Caco-2 (cell line): ENCODE results near the gene ELP4. TPM values are rescaled to one million over a fixed set of nuclear protein-coding genes. Genes with fewer than 3 reads are reported as not detected.

Experiments used
- BruUV-seq: library from RNA; stranded (reverse); fragments of 400-500 nt; replicated peaks from 2 replicates; lab custom pipeline; 2021; lab: Mats Ljungman, UMichigan
- CTCF ChIA-PET: fragments of 300-600 bp; sonication (Branson Sonifier 250); formaldehyde crosslinking; loops from one replicate; lab custom pipeline; 2022; ENCODE audit warnings: antibody characterized with exemption; lab: Charles Lee
- POLR2A ChIA-PET: fragments of 300-600 bp; sonication (Branson Sonifier 250); formaldehyde crosslinking; loops from one replicate; lab custom pipeline; 2022; ENCODE audit warnings: antibody characterized with exemption; lab: Charles Lee
- DNase-seq, 2 experiments: peaks; one replicate each; pipeline versions ENCODE4 v3.0.0 to v3.0.0-alpha.2; 2020 to 2022
- H3K27me3 ChIP-seq: replicated peaks from 2 replicates; pipeline ENCODE4 v1.6.0; 2011; ENCODE audit warnings: low read length; ENCODE audit not compliant: control insufficient read depth, insufficient read depth
- H3K36me3 ChIP-seq: 2 replicates; pipeline ENCODE4 v1.5.1; 2011; ENCODE audit warnings: low read length; ENCODE audit not compliant: control insufficient read depth, insufficient read depth
- H3K4me1 ChIP-seq: fragments of 250-450 bp; sonication (Bioruptor Pico); 2 replicates; pipeline ENCODE4 v1.5.1; 2020; ENCODE audit warnings: mild to moderate bottlenecking
- H3K4me3 ChIP-seq: 2 replicates; pipeline ENCODE4 v1.5.1; 2011; ENCODE audit warnings: low read depth, mild to moderate bottlenecking, control low read depth, low read length
- H3K9me3 ChIP-seq: fragments of 250-450 bp; sonication (Bioruptor Pico); 2 replicates; pipeline ENCODE4 v1.5.1; 2020; ENCODE audit warnings: mild to moderate bottlenecking, moderate library complexity
- H3K27ac Mint-ChIP-seq: one replicate; pipeline ENCODE4 v1.8.0; 2022; ENCODE audit warnings: mixed read lengths; ENCODE audit not compliant: unreplicated experiment
- H3K27me3 Mint-ChIP-seq: one replicate; pipeline ENCODE4 v1.8.0; 2022; ENCODE audit warnings: mixed read lengths; ENCODE audit not compliant: insufficient read depth, unreplicated experiment
- H3K36me3 Mint-ChIP-seq: one replicate; pipeline ENCODE4 v1.8.0; 2022; ENCODE audit warnings: mild to moderate bottlenecking, mixed read lengths; ENCODE audit not compliant: insufficient read depth, unreplicated experiment
- H3K4me1 Mint-ChIP-seq: one replicate; pipeline ENCODE4 v1.8.0; 2022; ENCODE audit warnings: low read depth, mixed read lengths; ENCODE audit not compliant: unreplicated experiment
- H3K4me3 Mint-ChIP-seq: one replicate; pipeline ENCODE4 v1.8.0; 2022; ENCODE audit warnings: mild to moderate bottlenecking, moderate library complexity, mixed read lengths; ENCODE audit not compliant: unreplicated experiment
- H3K9me3 Mint-ChIP-seq: one replicate; pipeline ENCODE4 v1.8.0; 2022; ENCODE audit warnings: mixed read lengths; ENCODE audit not compliant: unreplicated experiment
- intact Hi-C: fragments of 100-400 bp; cut with micrococcal nuclease; formaldehyde crosslinking; loops from one replicate; pipeline ENCODE4 v1.10.0; 2022; ENCODE audit not compliant: unreplicated experiment
- total RNA-seq: library from RNA; stranded (reverse); gene quantifications from 2 replicates; pipeline ENCODE4 v1.2.3, GENCODE V29; 2022
- TF ChIP-seq, protein P1 (sequence below), 2 experiments: fragments of 200-600 bp in 1 of 2; IDR thresholded peaks; 1 replicate in 1 of 2; 2 replicates in 1 of 2; pipeline versions ENCODE4 v1.5.1 to v1.8.0; 2011 to 2022; ENCODE audit warnings: antibody characterized with exemption in 1 of 2, control low read depth in 1 of 2, inconsistent platforms in 1 of 2, low read depth in 1 of 2, low read length in 1 of 2, mild to moderate bottlenecking in 1 of 2, moderate library complexity in 1 of 2; ENCODE audit not compliant: insufficient read depth in 1 of 2, severe bottlenecking in 1 of 2, unreplicated experiment in 1 of 2

The ELP4 gene
- total RNA-seq, 1 experiment from 2014 or later, result 18.8 TPM

DNA sequence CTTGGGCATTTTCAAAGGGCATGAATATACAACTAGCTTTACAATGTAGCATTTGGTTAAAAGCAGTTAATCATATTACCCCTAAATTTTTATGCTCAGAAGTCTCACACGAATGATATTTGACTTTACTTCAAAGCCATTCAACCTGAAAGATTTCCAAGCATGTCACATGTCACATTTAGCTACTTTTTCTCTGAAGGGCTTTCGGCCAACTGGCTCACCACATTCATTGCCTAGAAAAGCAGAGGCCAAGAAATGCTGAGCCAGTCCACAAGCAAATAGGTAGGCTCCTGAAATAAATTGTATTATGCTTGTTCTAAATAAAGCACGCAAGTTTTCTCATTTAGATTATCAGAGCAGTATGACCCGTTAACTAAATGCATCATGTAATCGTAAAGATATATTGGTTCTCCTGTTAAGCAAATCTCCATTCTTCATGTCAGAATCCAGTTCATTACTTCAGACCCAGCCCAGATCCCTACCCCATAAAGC lies 271.0 kb downstream of the ELP4 start:
- H3K4me3 ChIP-seq, result no peak overlapping the region
- Mint-ChIP-seq H3K9me3 (no peaks in the 10 kb centered on the region), H3K36me3 (no peaks in the 10 kb centered on the region), H3K27me3 (no peaks in the 10 kb centered on the region), H3K4me1 (no peaks in the 10 kb centered on the region), H3K4me3 (no peak overlapping the region), H3K27ac (no peak overlapping the region)
- ChIA-PET CTCF (no interaction called here), POLR2A (no interaction called here)
- no peaks in the 10 kb centered on the region for H3K4me1 ChIP-seq
- no TSS peak for BruUV-seq
- H3K9me3 ChIP-seq, result no peaks in the 10 kb centered on the region
- intact Hi-C loops, result no loop called here
- no peaks in the 10 kb centered on the region for H3K36me3 ChIP-seq
- no peak for DNase-seq
- H3K27me3 ChIP-seq, result no peaks in the 10 kb centered on the region
- TF ChIP-seq, protein P1, sequence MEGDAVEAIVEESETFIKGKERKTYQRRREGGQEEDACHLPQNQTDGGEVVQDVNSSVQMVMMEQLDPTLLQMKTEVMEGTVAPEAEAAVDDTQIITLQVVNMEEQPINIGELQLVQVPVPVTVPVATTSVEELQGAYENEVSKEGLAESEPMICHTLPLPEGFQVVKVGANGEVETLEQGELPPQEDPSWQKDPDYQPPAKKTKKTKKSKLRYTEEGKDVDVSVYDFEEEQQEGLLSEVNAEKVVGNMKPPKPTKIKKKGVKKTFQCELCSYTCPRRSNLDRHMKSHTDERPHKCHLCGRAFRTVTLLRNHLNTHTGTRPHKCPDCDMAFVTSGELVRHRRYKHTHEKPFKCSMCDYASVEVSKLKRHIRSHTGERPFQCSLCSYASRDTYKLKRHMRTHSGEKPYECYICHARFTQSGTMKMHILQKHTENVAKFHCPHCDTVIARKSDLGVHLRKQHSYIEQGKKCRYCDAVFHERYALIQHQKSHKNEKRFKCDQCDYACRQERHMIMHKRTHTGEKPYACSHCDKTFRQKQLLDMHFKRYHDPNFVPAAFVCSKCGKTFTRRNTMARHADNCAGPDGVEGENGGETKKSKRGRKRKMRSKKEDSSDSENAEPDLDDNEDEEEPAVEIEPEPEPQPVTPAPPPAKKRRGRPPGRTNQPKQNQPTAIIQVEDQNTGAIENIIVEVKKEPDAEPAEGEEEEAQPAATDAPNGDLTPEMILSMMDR (IDR thresholded peaks at IDR 0.05; ENCODE audit: insufficient read depth in 1 of 2, low read depth in 1 of 2, low read length in 1 of 2, severe bottlenecking in 1 of 2, unreplicated experiment in 1 of 2), result no peak

DNA sequence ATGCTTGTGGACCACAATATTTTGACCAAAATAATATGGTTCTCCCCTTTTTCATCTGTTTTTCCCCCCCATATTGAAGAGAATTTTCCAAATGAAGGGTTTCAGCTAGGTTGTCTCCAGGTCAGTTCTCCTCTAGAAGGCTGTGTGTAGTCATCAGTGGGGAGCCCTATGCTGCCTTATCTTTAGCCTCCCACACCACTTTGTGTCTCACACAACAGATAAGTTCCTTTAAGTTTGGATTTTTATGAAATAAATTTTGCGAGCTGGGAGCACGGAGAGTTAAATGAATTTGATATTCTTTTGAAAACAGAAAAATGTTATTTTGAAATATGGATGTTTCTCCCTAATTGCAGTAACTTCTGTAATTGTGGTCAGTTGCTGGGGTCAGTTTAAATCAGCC lies 272.7 kb downstream of the ELP4 start:
- H3K36me3 Mint-ChIP-seq, result no peaks in the 10 kb centered on the region
- H3K4me3 Mint-ChIP-seq, result no peak overlapping the region
- H3K4me1 Mint-ChIP-seq, result no peaks in the 10 kb centered on the region
- CTCF ChIA-PET, result no interaction called here
- no peaks in the 10 kb centered on the region for H3K9me3 Mint-ChIP-seq
- Histone ChIP-seq H3K9me3 (no peaks in the 10 kb centered on the region), H3K36me3 (no peaks in the 10 kb centered on the region), H3K27me3 (no peaks in the 10 kb centered on the region), H3K4me3 (no peak overlapping the region), H3K4me1 (no peaks in the 10 kb centered on the region)
- BruUV-seq, result no TSS peak
- no peak overlapping the region for H3K27ac Mint-ChIP-seq
- intact Hi-C loops, result no loop called here
- no peaks in the 10 kb centered on the region for H3K27me3 Mint-ChIP-seq
- DNase-seq, result no peak
- POLR2A ChIA-PET, result no interaction called here
- TF ChIP-seq, protein P1 (IDR thresholded peaks at IDR 0.05; ENCODE audit: insufficient read depth in 1 of 2, low read depth in 1 of 2, low read length in 1 of 2, severe bottlenecking in 1 of 2, unreplicated experiment in 1 of 2), result no peak

DNA sequence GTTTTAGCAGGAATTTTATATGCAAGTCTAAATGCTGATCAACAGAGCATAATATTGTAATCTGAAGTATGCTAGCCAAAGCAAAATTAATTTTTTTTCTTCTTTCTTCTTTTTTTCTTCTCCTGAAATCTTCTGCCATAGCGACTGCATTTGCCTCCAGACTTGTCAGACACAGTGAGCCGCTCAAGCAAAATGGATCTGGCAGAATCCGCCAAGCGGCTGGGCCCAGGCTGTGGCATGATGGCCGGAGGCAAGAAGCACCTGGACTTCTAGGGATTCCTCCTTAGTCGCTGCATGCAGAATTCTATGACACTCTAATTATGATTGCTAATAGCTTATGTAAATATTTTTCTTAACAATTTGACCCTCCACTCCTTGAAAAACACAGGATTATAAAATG lies 273.7 kb downstream of the ELP4 start:
- no peaks in the 10 kb centered on the region for H3K9me3 ChIP-seq
- ChIA-PET CTCF (no interaction called here), POLR2A (no interaction called here)
- no peak overlapping the region for H3K4me3 ChIP-seq
- no peaks in the 10 kb centered on the region for H3K4me1 ChIP-seq
- H3K27me3 ChIP-seq, result no peaks in the 10 kb centered on the region
- no peak for DNase-seq
- no peaks in the 10 kb centered on the region for H3K36me3 Mint-ChIP-seq
- no peaks in the 10 kb centered on the region for H3K27me3 Mint-ChIP-seq
- TF ChIP-seq, protein P1 (IDR thresholded peaks at IDR 0.05; ENCODE audit: insufficient read depth in 1 of 2, low read depth in 1 of 2, low read length in 1 of 2, severe bottlenecking in 1 of 2, unreplicated experiment in 1 of 2), result no peak
- no peaks in the 10 kb centered on the region for H3K9me3 Mint-ChIP-seq
- BruUV-seq, result no TSS peak
- intact Hi-C loops, result no loop called here
- no peaks in the 10 kb centered on the region for H3K36me3 ChIP-seq
- H3K4me1 Mint-ChIP-seq, result no peaks in the 10 kb centered on the region
- H3K27ac Mint-ChIP-seq, result no peak overlapping the region
- H3K4me3 Mint-ChIP-seq, result no peak overlapping the region
